ENCODE results near the gene CSPG4.
"Not testable (repeated sequence)": the region's sequence is repeated elsewhere in the genome, so short reads cannot be mapped to it uniquely, and the experiment has no call there.

CSPG4 gene

GRCh38 chr15:75725719-75726607 lies 13.3 kb upstream of the CSPG4 start:
- Histone ChIP-seq H3K27me3 (ENCODE audit: insufficient read depth, low read length) (peaks cover 6% of the 10 kb centered on the region), H3K4me3 (ENCODE audit: low read length) (no peak overlapping the region), H2AFZ (ENCODE audit: low read depth, low read length) (no peak overlapping the region), H3K4me1 (ENCODE audit: insufficient read depth, low read length) (peaks cover 8% of the 10 kb centered on the region), H3K36me3 (ENCODE audit: insufficient read depth, low read length) (no peaks in the 10 kb centered on the region), H3K9me3 (ENCODE audit: low read length) (no peaks in the 10 kb centered on the region)

GRCh38 chr15:75725006-75725718 lies 12.5 kb upstream of the CSPG4 start:
- peaks cover 8% of the 10 kb centered on the region for H3K4me1 ChIP-seq (ENCODE audit: insufficient read depth, low read length)
- no peaks in the 10 kb centered on the region for H3K9me3 ChIP-seq (ENCODE audit: low read length)
- H3K36me3 ChIP-seq (ENCODE audit: insufficient read depth, low read length) = no peaks in the 10 kb centered on the region
- H3K27me3 ChIP-seq (ENCODE audit: insufficient read depth, low read length) = peaks cover 6% of the 10 kb centered on the region
- H2AFZ ChIP-seq (ENCODE audit: low read depth, low read length) = no peak overlapping the region
- H3K4me3 ChIP-seq (ENCODE audit: low read length) = no peak overlapping the region

DNA sequence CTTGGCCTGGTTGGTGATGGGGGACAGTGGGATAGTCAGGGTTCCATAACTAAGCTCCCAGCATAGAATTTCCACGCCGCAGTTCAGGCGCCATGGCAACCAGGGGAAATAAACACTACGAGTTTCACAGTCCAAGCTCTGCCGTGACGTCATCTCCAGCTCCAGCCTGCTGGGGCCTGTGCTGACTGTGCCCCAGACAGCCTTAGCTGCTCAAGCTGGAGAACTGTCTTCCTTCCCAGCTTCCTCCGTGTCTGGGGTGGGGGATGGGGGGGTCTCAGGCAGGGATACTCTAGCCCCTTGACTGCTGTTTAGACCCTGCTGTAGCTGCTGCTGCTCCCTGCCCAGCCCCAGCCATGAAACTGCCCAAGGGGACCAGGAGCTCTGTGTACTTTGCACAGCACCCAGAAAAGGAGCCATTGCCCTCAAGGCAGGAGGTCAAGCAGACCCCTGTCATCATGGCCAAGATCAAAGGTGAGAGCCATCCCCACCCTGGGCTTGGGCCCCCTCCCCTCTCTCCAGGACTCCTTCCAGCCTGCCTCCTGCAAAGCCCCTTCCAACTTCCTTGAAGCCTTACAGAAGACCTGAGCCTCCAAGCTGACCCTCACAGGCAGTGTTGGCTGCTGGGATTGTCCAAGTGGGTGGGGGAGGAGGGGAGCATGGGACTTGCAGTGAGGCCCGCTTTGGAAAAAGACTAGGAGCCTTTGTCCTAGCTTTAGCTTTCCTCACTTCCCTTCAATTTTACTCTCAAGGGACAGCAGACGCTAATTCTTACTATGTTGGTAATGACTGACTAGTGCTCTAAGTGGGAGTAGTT lies 11.4 kb upstream of the CSPG4 start:
- H2AFZ ChIP-seq (ENCODE audit: low read depth, low read length) = peak overlapping the region; percentile 13
- peaks cover 6% of the 10 kb centered on the region for H3K27me3 ChIP-seq (ENCODE audit: insufficient read depth, low read length)
- H3K9me3 ChIP-seq (ENCODE audit: low read length) = no peaks in the 10 kb centered on the region
- H3K36me3 ChIP-seq (ENCODE audit: insufficient read depth, low read length) = no peaks in the 10 kb centered on the region
- H3K4me1 ChIP-seq (ENCODE audit: insufficient read depth, low read length) = peaks cover 8% of the 10 kb centered on the region
- no peak overlapping the region for H3K4me3 ChIP-seq (ENCODE audit: low read length)

DNA sequence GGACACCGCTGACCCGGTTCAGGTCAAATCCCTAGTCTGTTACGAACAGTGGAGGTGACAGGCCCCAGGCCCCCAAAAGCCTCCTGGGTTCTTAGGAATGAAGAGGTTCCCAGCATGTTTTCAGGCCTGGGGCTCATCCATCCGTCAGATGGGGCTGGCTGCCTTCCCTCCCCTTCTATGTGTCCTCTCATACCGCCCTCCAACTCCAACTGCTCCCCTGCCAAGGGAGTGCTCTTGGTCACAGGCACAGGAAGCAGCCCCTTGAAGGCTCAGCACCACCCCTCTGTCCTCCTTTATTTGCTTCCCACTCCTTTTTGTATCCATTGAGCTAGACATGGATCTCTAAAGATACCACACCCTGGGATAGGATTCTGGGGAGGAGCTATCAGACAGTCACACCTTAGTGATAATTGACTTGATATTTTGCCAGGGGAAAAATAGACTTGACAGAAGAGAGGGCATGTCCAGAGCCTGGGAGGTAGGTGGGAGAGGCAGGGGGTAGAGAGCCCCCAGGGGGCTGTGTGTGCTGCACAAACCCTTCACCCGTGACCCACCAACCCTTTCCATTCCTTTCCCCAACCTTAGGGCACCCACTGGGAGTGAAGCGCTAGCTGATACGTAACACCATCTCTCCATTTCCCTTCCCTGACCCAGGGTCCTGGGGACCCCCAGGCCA lies 10.7 kb upstream of the CSPG4 start:
- peaks cover 8% of the 10 kb centered on the region for H3K4me1 ChIP-seq (ENCODE audit: insufficient read depth, low read length)
- peaks cover 6% of the 10 kb centered on the region for H3K27me3 ChIP-seq (ENCODE audit: insufficient read depth, low read length)
- no peaks in the 10 kb centered on the region for H3K9me3 ChIP-seq (ENCODE audit: low read length)
- H3K4me3 ChIP-seq (ENCODE audit: low read length) = no peak overlapping the region
- H3K36me3 ChIP-seq (ENCODE audit: insufficient read depth, low read length) = no peaks in the 10 kb centered on the region
- peak overlapping the region; percentile 13 for H2AFZ ChIP-seq (ENCODE audit: low read depth, low read length)

DNA sequence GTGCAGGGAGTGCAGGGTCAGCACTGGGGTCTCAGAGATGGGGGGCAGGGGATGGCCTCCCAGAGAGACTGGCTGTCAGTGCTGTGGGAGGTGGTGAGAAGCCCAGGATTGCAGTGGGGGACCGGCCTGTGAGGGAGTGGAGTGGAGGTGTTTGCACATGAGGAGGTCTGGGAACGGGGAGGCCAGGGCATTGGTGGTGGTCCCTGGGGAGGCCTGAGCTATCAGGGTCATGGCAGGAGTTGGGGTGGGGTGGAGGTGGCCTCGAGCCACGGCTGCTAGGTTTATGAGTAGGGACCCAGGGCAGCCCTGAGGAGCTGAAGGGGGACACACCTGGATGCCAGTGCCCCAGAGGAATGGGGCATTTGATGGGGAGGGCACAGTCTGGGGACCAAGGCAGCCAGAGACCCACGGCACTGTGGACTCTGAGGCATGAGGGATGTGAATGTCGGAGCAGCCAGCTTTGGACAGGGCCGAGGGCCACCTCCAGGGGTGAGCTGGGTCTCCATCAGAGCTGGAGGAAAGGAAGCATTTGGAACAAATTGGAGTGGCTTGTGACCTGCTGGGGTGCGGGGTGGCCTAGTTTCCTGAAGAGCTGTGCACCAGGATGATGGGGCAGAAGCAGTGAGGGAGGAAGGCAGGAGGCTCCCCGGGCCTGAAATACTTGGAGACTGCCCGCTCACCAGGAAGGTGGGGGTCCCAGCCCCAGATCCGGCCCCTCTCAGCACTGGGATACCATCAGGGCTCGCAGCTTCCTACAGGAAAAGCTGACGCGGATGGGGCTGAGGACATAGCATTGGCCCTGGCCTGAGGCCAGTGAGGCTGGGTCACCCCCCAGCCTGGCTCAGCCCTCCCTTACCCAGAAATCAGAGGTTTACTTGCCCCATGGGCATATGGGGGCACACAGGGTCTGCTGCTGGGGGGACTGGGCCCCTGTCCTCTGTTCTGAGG lies 9.5 kb upstream of the CSPG4 start:
- H3K4me1 ChIP-seq (ENCODE audit: insufficient read depth, low read length) = peaks cover 8% of the 10 kb centered on the region
- H3K4me3 ChIP-seq (ENCODE audit: low read length) = no peak overlapping the region
- no peak overlapping the region for H2AFZ ChIP-seq (ENCODE audit: low read depth, low read length)
- H3K9me3 ChIP-seq (ENCODE audit: low read length) = no peaks in the 10 kb centered on the region
- H3K36me3 ChIP-seq (ENCODE audit: insufficient read depth, low read length) = no peaks in the 10 kb centered on the region
- H3K27me3 ChIP-seq (ENCODE audit: insufficient read depth, low read length) = peaks cover 8% of the 10 kb centered on the region

DNA sequence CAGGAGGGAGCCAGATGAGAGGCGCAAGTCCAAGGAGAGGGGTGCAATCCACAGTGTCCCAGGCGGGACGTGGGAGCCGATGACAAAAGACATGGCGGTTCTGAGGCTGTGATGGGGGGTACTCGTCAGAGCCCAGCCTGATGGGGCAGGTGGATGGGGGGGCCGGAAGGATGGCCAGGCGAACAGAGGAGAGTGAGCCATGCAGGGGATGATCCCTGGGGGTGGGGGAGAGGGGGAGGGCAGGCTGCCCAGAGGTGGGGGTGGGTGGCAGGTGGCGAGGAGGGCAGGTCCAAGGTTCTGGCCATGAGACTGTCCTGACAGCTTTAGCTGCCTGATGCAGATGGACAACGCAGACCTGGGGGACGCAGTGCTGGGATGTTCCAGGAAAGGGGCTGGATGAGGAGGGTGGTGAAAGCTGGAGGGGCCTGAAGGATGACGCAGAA lies 8.9 kb upstream of the CSPG4 start:
- no peak overlapping the region for H2AFZ ChIP-seq (ENCODE audit: low read depth, low read length)
- H3K27me3 ChIP-seq (ENCODE audit: insufficient read depth, low read length) = peaks cover 4% of the 10 kb centered on the region
- H3K4me3 ChIP-seq (ENCODE audit: low read length) = no peak overlapping the region
- H3K9me3 ChIP-seq (ENCODE audit: low read length) = no peaks in the 10 kb centered on the region
- peaks cover 8% of the 10 kb centered on the region for H3K4me1 ChIP-seq (ENCODE audit: insufficient read depth, low read length)
- H3K36me3 ChIP-seq (ENCODE audit: insufficient read depth, low read length) = no peaks in the 10 kb centered on the region

DNA sequence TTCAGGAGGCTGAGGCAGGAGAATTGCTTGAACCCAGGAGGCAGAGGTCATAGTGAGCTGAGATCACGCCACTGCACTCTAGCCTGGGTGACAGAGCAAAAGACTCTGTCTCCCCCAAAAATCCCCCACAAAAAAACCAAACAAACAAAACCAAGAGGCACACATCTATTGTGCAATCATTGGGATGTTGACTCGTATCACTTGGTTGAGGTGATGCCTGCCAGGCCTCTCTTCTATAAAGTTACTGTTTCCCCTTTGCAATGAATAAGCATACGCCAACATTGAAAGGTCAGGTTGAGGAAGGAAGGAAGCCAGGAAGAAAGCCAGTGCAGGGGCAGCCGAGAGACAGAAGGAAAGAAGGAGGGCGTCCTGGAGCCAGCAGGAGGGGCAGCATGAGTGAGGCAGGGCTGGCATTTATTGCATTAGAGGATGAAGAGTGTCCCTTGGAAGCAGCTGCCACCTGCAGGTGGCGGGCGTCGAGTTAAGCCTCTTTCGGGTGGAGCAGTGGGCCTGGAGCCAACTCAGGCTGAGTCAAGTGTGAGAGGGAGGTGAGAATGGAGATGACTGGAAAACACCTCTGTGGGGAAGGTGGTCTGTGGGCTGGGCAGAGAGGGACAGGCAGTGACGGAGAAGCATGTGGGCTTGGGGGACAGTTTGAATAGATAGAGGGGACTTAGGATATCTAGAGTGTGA lies 8.3 kb upstream of the CSPG4 start:
- no peak overlapping the region for H2AFZ ChIP-seq (ENCODE audit: low read depth, low read length)
- H3K4me3 ChIP-seq (ENCODE audit: low read length) = no peak overlapping the region
- H3K27me3 ChIP-seq (ENCODE audit: insufficient read depth, low read length) = peaks cover 4% of the 10 kb centered on the region
- H3K9me3 ChIP-seq (ENCODE audit: low read length) = no peaks in the 10 kb centered on the region
- no peaks in the 10 kb centered on the region for H3K36me3 ChIP-seq (ENCODE audit: insufficient read depth, low read length)
- H3K4me1 ChIP-seq (ENCODE audit: insufficient read depth, low read length) = peaks cover 8% of the 10 kb centered on the region

- Histone ChIP-seq H3K36me3 (ENCODE audit: insufficient read depth, low read length) (no peaks in the 10 kb centered on the region), H2AFZ (ENCODE audit: low read depth, low read length) (no peak overlapping the region), H3K4me3 (ENCODE audit: low read length) (no peak overlapping the region), H3K9me3 (ENCODE audit: low read length) (no peaks in the 10 kb centered on the region), H3K27me3 (ENCODE audit: insufficient read depth, low read length) (peaks cover 4% of the 10 kb centered on the region), H3K4me1 (ENCODE audit: insufficient read depth, low read length) (peaks cover 8% of the 10 kb centered on the region)
Measured at GRCh38 chr15:75720297-75720696, 7.6 kb upstream of the CSPG4 start.

DNA sequence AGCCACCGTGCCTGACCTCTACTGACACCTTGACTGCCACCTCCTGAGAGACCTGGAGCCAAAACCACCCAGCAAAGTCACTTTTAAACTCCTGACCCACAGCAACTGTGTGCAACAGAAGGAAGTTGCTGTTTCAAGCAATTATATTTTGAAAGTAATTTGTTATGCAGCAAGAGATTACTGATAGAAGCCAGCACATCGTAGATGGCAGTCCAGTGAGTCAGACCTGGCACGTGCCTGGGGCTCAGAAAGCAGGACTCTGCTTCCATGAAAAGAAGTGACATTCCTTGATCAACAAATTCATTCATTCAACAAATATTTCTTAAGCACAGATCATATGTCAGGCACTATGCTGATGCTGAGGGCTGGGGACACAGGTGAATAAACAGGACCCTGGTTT lies 5.7 kb upstream of the CSPG4 start:
- H3K9me3 ChIP-seq (ENCODE audit: low read length) = no peaks in the 10 kb centered on the region
- H2AFZ ChIP-seq (ENCODE audit: low read depth, low read length) = no peak overlapping the region
- H3K36me3 ChIP-seq (ENCODE audit: insufficient read depth, low read length) = no peaks in the 10 kb centered on the region
- no peak overlapping the region for H3K4me3 ChIP-seq (ENCODE audit: low read length)
- peaks cover 4% of the 10 kb centered on the region for H3K27me3 ChIP-seq (ENCODE audit: insufficient read depth, low read length)
- no peaks in the 10 kb centered on the region for H3K4me1 ChIP-seq (ENCODE audit: insufficient read depth, low read length)

DNA sequence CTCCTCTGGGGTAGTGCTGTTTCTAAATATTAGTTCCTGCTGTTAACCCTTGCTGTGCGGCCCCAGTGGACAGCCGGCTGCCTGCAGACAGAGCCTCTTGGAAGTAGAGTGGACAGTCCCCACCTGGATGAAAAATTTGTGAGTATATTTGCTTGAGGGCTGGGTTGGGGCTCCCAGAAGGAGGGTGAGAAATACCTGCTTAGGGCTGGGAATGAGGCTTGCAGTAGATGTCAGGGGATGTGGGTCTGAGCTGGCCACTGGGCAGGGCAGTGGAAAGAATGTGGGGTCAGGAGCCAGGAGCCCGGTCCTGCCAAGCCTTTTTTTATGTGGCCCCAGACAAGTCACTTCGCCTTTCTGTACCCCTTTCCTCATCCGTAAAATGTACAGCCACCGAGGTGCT lies 4.4 kb upstream of the CSPG4 start:
- not testable (repeated sequence) for H2AFZ ChIP-seq (ENCODE audit: low read depth, low read length); H3K4me3 ChIP-seq (ENCODE audit: low read length); H3K27me3 ChIP-seq (ENCODE audit: insufficient read depth, low read length); H3K9me3 ChIP-seq (ENCODE audit: low read length); H3K4me1 ChIP-seq (ENCODE audit: insufficient read depth, low read length); H3K36me3 ChIP-seq (ENCODE audit: insufficient read depth, low read length)

- H2AFZ ChIP-seq (ENCODE audit: low read depth, low read length); H3K4me3 ChIP-seq (ENCODE audit: low read length); H3K36me3 ChIP-seq (ENCODE audit: insufficient read depth, low read length); H3K4me1 ChIP-seq (ENCODE audit: insufficient read depth, low read length); H3K27me3 ChIP-seq (ENCODE audit: insufficient read depth, low read length); H3K9me3 ChIP-seq (ENCODE audit: low read length): not testable (repeated sequence)
Measured at GRCh38 chr15:75716249-75716950, 3.8 kb upstream of the CSPG4 start.

All from neuron (in vitro differentiated cells).